ENCODE measurements around the gene KCNC4.

KCNC4 gene

DNA sequence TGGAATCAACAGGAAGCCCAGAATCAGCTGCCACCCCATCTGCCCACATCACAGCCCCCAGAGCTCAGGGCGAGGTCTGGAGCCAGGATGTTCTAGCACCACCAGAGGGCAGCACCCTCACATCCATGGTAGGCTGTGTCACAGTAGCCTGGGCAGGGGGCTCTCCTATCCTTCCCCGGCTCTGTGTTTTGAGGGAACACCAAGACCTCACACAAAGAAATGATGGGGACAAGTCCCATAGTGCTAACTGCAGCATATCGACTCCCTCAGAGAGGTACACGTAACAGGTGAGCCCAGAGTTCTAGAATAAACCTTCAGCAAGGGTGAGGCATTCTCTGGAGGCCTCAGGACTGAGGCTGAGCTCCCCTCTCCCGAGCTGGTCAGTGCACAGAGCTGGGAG, 2.3 kb upstream of the KCNC4 start:
- DNase-seq (ENCODE audit: low read depth in 1 of 2, low spot score in 1 of 2): peak in 1 of 2 experiments; percentile 44
- in situ Hi-C loops (cut with HindIII; ENCODE audit: low pct_unique_long_range_greater_than_20kb, low sequenced_read_pairs): no loop called here
- no peak for TF ChIP-seq JUND (IDR thresholded peaks at IDR 0.05; ENCODE audit: low read depth)

- no peak for TF ChIP-seq JUND (IDR thresholded peaks at IDR 0.05; ENCODE audit: low read depth)
- no peak for DNase-seq (ENCODE audit: low read depth in 1 of 2, low spot score in 1 of 2)
- in situ Hi-C loops (cut with HindIII; ENCODE audit: low pct_unique_long_range_greater_than_20kb, low sequenced_read_pairs): no loop called here
Measured at GRCh38 chr1:110208916-110209645, 1.0 kb upstream of the KCNC4 start.

GRCh38 chr1:110210604-110211495, 736 bp downstream of the KCNC4 start:
- in situ Hi-C loops (cut with HindIII; ENCODE audit: low pct_unique_long_range_greater_than_20kb, low sequenced_read_pairs): no loop called here
- TF ChIP-seq JUND (IDR thresholded peaks at IDR 0.05; ENCODE audit: low read depth): no peak
- peak; percentile 43 to 44 for DNase-seq (ENCODE audit: low read depth in 1 of 2, low spot score in 1 of 2)

DNA sequence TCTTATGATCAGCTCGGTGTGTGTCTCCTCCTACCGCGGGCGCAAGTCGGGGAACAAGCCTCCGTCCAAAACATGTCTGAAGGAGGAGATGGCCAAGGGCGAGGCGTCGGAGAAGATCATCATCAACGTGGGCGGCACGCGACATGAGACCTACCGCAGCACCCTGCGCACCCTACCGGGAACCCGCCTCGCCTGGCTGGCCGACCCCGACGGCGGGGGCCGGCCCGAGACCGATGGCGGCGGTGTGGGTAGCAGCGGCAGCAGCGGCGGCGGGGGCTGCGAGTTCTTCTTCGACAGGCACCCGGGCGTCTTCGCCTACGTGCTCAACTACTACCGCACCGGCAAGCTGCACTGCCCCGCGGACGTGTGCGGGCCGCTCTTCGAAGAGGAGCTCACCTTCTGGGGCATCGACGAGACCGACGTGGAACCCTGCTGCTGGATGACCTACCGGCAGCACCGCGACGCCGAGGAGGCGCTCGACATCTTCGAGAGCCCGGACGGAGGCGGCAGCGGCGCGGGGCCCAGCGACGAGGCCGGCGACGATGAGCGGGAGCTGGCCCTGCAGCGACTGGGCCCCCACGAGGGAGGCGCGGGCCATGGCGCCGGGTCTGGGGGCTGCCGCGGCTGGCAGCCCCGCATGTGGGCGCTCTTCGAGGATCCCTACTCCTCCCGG, 1.5 kb downstream of the KCNC4 start:
- no peak for TF ChIP-seq JUND (IDR thresholded peaks at IDR 0.05; ENCODE audit: low read depth)
- DNase-seq (ENCODE audit: low read depth in 1 of 2, low spot score in 1 of 2): no peak
- in situ Hi-C loops (cut with HindIII; ENCODE audit: low pct_unique_long_range_greater_than_20kb, low sequenced_read_pairs): no loop called here

DNA sequence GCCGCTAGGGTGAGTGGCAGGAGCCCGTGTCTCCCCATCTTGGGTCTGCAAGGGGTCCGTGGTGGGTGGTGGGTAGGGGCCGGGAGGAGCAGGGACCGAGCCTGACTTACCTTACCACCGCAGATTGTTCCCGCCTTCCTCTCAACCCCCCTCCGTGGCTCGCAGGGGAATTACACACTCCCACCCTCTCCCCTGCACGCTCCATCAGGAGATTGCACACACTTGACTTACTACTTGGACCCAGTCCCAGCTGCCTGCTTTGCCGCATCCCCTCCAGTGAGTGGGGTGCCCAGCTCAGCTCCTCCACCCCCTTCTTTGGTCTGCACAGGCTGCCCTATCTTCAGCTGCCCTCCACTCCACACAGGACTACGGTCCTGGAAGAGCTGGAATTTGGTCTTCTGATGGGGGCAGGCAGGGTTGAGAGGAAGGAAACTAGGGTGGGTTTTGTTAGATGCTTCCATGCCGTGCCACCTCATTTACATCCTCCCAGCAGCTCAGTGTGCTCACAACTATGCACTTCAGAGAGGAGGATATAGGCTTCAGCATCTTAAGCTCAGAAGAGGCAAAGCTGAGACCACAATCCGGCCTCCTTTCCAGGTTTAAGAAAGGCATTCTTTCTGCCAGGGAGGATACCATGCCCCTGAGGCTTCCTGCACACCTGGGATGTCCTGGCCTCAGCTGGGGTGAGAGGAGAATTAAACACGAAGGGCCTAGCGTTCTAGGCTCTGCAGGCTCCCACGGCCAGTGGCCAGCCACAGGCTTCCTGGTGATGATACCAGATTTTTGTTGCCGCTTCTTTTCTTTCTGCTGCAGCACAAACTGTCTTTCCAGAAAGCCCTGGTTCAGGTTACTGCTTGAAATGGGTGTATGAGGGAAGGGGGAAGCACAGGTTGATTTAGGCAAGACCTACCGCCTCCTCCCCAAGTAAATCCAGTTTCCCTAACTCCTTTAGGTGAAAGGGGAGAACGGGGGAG, 2.3 kb downstream of the KCNC4 start:
- TF ChIP-seq JUND (IDR thresholded peaks at IDR 0.05; ENCODE audit: low read depth): no peak
- DNase-seq (ENCODE audit: low read depth in 1 of 2, low spot score in 1 of 2): no peak
- in situ Hi-C loops (cut with HindIII; ENCODE audit: low pct_unique_long_range_greater_than_20kb, low sequenced_read_pairs): no loop called here

DNA sequence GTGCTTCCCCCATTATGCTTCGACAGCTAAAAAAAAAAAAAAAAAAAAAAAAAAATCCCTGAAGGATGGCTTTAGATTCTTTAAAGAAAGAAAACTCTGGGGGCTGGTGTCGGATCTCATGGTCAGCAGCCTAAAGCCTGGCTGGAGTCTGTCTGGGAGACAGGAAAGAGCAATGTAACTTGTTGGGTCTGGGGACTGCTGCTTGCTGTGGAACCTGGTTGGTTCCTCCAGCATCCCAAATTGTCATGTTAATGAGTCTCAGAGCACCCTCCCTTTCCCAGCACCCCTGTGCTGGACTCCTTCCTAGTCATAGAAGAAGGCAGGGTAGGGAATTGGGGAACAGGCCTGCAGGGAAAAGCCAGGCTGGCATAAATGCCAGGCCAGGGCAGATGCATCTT, 3.0 kb downstream of the KCNC4 start:
- DNase-seq (ENCODE audit: low read depth in 1 of 2, low spot score in 1 of 2): no peak
- in situ Hi-C loops (cut with HindIII; ENCODE audit: low pct_unique_long_range_greater_than_20kb, low sequenced_read_pairs): no loop called here
- TF ChIP-seq JUND (IDR thresholded peaks at IDR 0.05; ENCODE audit: low read depth): no peak

- in situ Hi-C loops (cut with HindIII; ENCODE audit: low pct_unique_long_range_greater_than_20kb, low sequenced_read_pairs): no loop called here
- DNase-seq (ENCODE audit: low read depth in 1 of 2, low spot score in 1 of 2): peak in 1 of 2 experiments; percentile 21
Measured at GRCh38 chr1:110214454-110215404, 4.6 kb downstream of the KCNC4 start.

GRCh38 chr1:110215621-110216515, 5.8 kb downstream of the KCNC4 start:
- in situ Hi-C loops (cut with HindIII; ENCODE audit: low pct_unique_long_range_greater_than_20kb, low sequenced_read_pairs): no loop called here
- no peak for TF ChIP-seq JUND (IDR thresholded peaks at IDR 0.05; ENCODE audit: low read depth)
- DNase-seq (ENCODE audit: low read depth in 1 of 2, low spot score in 1 of 2): peak in 1 of 2 experiments; percentile 12

More at GRCh38 chr1:110214454-110215404, 4.6 kb downstream of the KCNC4 start:
- no peak for TF ChIP-seq JUND (IDR thresholded peaks at IDR 0.05; ENCODE audit: low read depth)

DNA sequence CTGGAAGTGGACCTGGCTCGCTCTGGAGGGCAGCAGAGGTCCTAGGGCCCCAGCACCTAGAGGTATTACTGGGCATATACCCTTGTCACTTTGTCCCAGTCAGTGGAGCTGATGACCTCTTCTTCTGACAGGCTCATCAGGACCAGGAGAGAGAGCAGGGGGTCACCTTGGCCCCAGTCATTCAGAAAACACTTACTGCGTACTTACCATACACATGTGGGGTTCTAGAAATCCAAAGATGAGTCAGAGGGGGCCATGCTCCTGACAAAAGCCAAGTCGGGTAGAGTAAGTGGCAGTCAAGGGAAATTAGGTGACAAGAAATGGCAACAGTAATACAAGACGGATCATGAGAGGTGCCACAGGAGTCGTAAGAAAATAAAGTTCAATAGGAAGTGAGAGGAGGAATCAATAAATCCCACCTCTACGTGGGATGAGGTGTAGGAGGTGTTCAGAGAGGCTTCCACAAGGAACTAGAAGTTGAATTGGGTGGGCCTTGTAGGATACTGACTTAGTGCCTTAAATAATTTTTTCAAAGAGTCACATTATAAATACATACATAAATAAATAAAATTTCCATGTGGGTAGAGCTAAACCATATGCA, 6.8 kb downstream of the KCNC4 start:
- DNase-seq (ENCODE audit: low read depth in 1 of 2, low spot score in 1 of 2): no peak
- in situ Hi-C loops (cut with HindIII; ENCODE audit: low pct_unique_long_range_greater_than_20kb, low sequenced_read_pairs): no loop called here
- no peak for TF ChIP-seq JUND (IDR thresholded peaks at IDR 0.05; ENCODE audit: low read depth)

- in situ Hi-C loops (cut with HindIII; ENCODE audit: low pct_unique_long_range_greater_than_20kb, low sequenced_read_pairs): no loop called here
- TF ChIP-seq JUND (IDR thresholded peaks at IDR 0.05; ENCODE audit: low read depth): no peak
- DNase-seq (ENCODE audit: low read depth in 1 of 2, low spot score in 1 of 2): no peak
Measured at GRCh38 chr1:110218137-110218536, 8.0 kb downstream of the KCNC4 start.
